ENCODE data around the gene TRIM75. TPM values are rescaled to one million over a fixed set of nuclear protein-coding genes. Genes with fewer than 3 reads are reported as not detected.

TRIM75 gene
- total RNA-seq, 1 donor from 2014 or later, result under 0.01 TPM

GRCh38 chr4:165101641-165102040 is 48.0 kb downstream of the TRIM75 start:
- Histone ChIP-seq H3K9me3 (ENCODE audit: control insufficient read depth in 3 of 3, low read length in 3 of 3) (no peaks in the 10 kb centered on the region), H3K9ac (ENCODE audit: low read depth in 1 of 3, low read length in 3 of 3) (no peak overlapping the region), H3K36me3 (ENCODE audit: control insufficient read depth in 3 of 3, insufficient read depth in 3 of 3, low read length in 3 of 3) (peaks cover 17 to 29% (median 21%) of the 10 kb centered on the region in 3 donors), H3K4me1 (ENCODE audit: control insufficient read depth in 3 of 3, insufficient read depth in 3 of 3, low read length in 3 of 3) (no peaks in the 10 kb centered on the region), H3K4me3 (ENCODE audit: low read length in 3 of 3) (no peak overlapping the region), H3K27me3 (ENCODE audit: control insufficient read depth in 3 of 3, insufficient read depth in 3 of 3, low read length in 3 of 3) (no peaks in the 10 kb centered on the region), H3K27ac (ENCODE audit: low read depth, low read length) (no peak overlapping the region)

DNA sequence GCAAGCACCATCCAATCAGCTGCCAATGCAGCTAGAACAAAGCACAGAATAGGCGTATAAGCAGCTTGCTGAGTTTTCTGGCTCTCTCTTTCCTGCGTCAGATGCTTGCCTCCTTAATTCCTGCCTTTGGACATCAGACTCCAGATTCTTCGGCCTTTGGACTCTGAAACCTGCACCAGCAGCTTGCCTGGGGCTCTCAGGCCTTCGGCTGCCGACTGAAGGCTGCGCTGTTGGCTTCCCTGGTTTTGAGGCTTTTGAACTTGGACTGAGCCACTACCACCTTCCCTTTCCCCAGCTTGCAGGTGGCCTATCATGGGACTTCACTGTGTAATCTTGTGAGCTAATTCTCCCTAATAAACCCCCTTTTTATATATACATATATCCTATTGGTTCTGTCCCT is 52.9 kb downstream of the TRIM75 start:
- no peak overlapping the region for H3K9ac ChIP-seq (ENCODE audit: low read depth in 1 of 3, low read length in 3 of 3)
- no peaks in the 10 kb centered on the region for H3K27me3 ChIP-seq (ENCODE audit: control insufficient read depth in 3 of 3, insufficient read depth in 3 of 3, low read length in 3 of 3)
- peaks cover 0 to under 1% (median 0%) of the 10 kb centered on the region in 3 donors for H3K4me1 ChIP-seq (ENCODE audit: control insufficient read depth in 3 of 3, insufficient read depth in 3 of 3, low read length in 3 of 3)
- H3K27ac ChIP-seq (ENCODE audit: low read depth, low read length), result no peak overlapping the region
- H3K9me3 ChIP-seq (ENCODE audit: control insufficient read depth in 3 of 3, low read length in 3 of 3), result no peaks in the 10 kb centered on the region
- peaks cover 5 to 12% (median 9%) of the 10 kb centered on the region in 3 donors for H3K36me3 ChIP-seq (ENCODE audit: control insufficient read depth in 3 of 3, insufficient read depth in 3 of 3, low read length in 3 of 3)
- H3K4me3 ChIP-seq (ENCODE audit: low read length in 3 of 3), result no peak overlapping the region

Small RNAs within 50 kb of the gene (small RNA-seq; reads per million reads assigned to genes)
- not detected for gene AC106872.12

Other genes with a start within 250 kb of the TRIM75 start
- gene APELA, start 176.7 kb upstream of the TRIM75 start, total RNA-seq, result not detected
- gene TRIM61, start 76.2 kb upstream of the TRIM75 start, total RNA-seq, result 2.6 TPM
- gene TRIM60, start 21.9 kb upstream of the TRIM75 start, total RNA-seq, result not detected
- gene TMEM192, start 59.0 kb downstream of the TRIM75 start, total RNA-seq, result 3.1 TPM
- gene KLHL2, start 153.7 kb downstream of the TRIM75 start, total RNA-seq, result 5.2 TPM

All from skeletal muscle tissue (tissue), 5 donors.